CD4-positive, alpha-beta T cell treated with Interleukin-1 beta for 1 hour (primary cell): Measurements from ENCODE around the gene DUSP15.
"Not testable (repeated sequence)": the region's sequence is repeated elsewhere in the genome, so short reads cannot be mapped to it uniquely, and the experiment has no call there.

Experiments
- DNase-seq, 2 donors: peaks; one replicate each; pipeline ENCODE4 v3.0.0-alpha.2; 2020 to 2022

The DUSP15 gene

GRCh38 chr20:31819083-31819784 lies 51.1 kb downstream of the DUSP15 start, which contains the start of gene MYLK2:
Gene MYLK2 (plus strand): TSS chr20:31819356. CDS start chr20:31819581, 225 bp downstream.
- DNase-seq: no peak

DNA sequence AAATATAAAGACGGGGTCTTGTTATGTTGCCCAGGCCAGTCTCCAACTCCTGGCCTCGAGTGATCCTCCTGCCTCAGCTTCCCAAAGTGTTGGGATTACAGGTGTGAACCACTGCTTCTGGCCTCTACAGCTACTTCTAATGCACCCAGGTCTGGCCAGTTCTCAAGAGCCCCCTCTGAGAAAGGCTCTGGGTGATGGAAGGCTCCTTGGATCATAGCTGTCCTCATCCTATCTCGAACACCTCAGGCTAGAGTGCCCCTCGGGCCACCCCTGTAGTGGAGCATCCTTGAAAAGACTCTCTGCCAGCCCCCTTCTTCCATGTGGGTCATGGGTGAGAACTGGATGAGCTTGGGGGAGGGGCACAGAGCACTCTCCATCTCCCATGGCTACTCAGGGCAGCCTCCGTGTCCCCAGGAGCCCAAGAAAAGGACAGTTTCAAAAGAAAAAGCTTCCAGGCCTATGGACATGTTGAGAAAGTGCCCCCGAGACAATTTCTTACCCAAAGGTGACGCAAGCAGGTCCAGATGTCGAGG lies 51.9 kb downstream of the DUSP15 start:
- DNase-seq: no peak

- DNase-seq: no peak
These were observed 52.9 kb downstream of the DUSP15 start for GRCh38 chr20:31817461-31817860.

DNA sequence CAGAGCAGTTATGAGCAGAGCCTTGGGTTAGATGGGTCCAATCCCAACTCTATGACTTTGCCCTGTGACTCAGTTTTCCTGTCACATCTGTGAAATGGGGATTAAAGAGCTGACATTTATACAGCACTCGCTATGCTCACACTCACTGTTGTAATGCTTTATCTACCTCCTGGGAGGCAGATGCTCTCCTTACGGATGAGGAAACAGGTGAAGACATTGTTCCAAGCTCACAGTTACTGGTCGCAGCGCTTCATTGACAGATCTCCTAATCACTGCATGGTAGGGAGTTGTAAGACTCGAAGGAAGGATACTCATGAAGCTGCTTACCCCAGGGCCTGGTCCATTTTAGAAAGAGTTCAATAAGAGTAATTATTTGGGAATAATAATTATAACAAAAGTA lies 54.1 kb downstream of the DUSP15 start:
- no peak for DNase-seq

DNA sequence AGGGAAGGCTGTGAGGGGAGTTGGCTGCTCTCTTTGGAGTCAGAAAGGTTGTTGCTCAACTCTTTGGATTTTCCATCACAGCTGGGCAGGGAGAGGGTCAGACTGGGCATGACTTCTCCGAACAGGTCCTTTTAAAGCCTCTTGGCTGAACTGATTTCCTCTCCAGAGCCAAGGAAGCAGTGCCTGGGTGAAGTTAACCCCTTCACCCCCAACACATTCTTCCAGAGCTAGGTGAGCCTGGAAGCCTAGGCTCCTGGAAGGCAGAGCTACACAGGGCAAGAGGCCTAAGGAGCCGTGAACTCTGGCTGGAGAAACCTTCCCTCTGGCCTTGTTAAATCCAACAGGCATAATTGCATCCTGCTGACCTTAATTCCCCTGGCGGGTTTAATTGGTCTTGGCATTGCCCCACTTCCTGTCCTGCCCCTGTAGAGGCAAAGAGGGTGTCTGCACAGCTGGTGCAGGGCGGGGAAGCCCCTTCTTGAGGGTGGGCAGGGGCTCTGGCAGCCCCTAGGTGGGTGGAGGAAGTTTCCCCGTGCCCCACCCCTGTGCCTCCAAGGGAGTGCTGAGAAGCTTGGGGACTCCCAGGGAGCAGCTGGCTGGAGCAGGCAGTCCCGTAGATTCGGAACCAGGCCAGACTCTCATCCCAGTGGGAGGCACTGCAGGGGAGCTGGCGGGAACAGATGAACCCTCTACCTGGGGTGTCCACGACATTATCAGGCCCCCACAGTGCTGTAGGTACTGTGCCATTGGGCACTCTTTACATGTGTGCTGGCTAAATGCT lies 54.7 kb downstream of the DUSP15 start:
- DNase-seq: no peak

DNA sequence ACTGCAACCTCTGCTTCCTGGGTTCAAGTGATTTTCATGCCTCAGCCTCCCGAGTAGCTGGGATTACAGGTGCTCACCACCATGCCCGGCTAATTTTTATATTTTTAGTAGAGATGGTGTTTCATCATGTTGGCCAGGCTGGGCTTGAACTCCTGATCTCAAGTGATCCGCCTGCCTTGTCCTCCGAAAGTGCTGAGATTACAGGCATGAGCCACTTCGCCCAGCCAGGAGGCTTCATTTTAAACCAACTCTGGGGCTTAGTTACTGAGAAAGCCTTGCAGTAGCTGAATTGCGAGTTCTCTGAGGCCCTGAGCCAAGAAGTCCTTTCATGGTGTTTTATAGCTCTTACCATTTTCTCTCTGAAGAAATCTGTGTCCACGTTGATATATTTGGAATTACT lies 56.2 kb downstream of the DUSP15 start:
- DNase-seq: not testable (repeated sequence)

DNA sequence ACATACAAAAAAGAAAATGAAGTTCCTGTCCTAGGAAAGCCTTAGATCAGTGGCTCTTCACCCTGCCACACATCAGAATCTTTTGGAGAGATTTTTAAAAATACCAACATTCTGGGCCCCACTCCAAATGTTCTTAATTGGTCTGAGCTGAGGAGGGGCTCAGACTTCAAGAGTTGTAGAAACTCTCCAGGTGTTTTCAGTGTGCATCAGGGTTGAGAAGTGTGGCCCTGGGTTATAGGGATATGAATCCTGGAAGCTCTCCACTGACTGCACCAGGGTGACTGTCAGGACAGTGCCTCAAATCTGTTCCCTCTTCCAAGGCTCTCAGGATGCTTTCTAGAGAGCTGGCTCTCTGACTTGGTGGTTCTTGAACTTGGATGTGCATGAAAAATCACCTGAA lies 56.7 kb downstream of the DUSP15 start:
- no peak for DNase-seq

GRCh38 chr20:31811796-31812728 lies 58.3 kb downstream of the DUSP15 start:
- DNase-seq: no peak

GRCh38 chr20:31811198-31811597 lies 59.1 kb downstream of the DUSP15 start:
- DNase-seq: no peak
